Gastrocnemius medialis (tissue), 4 donors: ENCODE measurements around the gene NLRX1. TPM values are rescaled to one million over a fixed set of nuclear protein-coding genes. Genes with fewer than 3 reads are reported as not detected.
A peak's percentile ranks its signal among the peaks of the same experiment; 100 is the strongest.
"Not testable (repeated sequence)": the region's sequence is repeated elsewhere in the genome, so short reads cannot be mapped to it uniquely, and the experiment has no call there.

Experiments used
- ATAC-seq, 2 donors: fragments of 150-250 bp; one replicate each; pipeline ENCODE4 v1.9.1; 2016
- DNase-seq, 2 donors: peaks; one replicate each; pipeline ENCODE4 v3.0.0-alpha.2; 2019
- H3K27ac ChIP-seq, 4 donors: fragments of 200-600 bp; sonication (generic); 1 replicate in 1 of 4; 2 replicates in 3 of 4; pipeline ENCODE4 v1.5.1; 2016 to 2018; ENCODE audit warnings: mild to moderate bottlenecking in 2 of 4, moderate library complexity in 1 of 4
- H3K27me3 ChIP-seq, 3 donors: fragments of 200-600 bp; sonication (generic) in 2 of 3; 1 replicate in 1 of 3; 2 replicates in 2 of 3; pipeline versions ENCODE4 v1.5.1 to v1.6.0; 2016 to 2019; ENCODE audit warnings: mild to moderate bottlenecking in 1 of 3, moderate library complexity in 1 of 3
- H3K36me3 ChIP-seq, 2 donors: fragments of 200-600 bp; sonication (generic) in 1 of 2; one replicate each; pipeline ENCODE4 v1.5.1; 2017 to 2018
- H3K4me1 ChIP-seq, 2 donors: fragments of 200-600 bp; sonication (generic) in 1 of 2; one replicate each; pipeline ENCODE4 v1.5.1; 2016 to 2017; ENCODE audit warnings: mild to moderate bottlenecking in 2 of 2
- H3K4me3 ChIP-seq, 4 donors: fragments of 200-600 bp; sonication (generic) in 3 of 4; 1 replicate in 1 of 4; 2 replicates in 3 of 4; pipeline ENCODE4 v1.5.1; 2016 to 2019; ENCODE audit warnings: mild to moderate bottlenecking in 2 of 4
- H3K9me3 ChIP-seq, 3 donors: fragments of 200-600 bp; sonication (generic) in 2 of 3; 1 replicate in 1 of 3; 2 replicates in 2 of 3; pipeline ENCODE4 v1.5.1; 2016 to 2019
- CTCF ChIP-seq, 5 experiments: fragments of 450-650 bp in 3 of 5; fragments of 200-600 bp in 2 of 5; sonication (generic) in 2 of 5; IDR thresholded peaks in 4 of 5; conservative IDR thresholded peaks in 1 of 5; 1 replicate in 4 of 5; 2 replicates in 1 of 5; pipeline ENCODE4 v1.5.1; 2016 to 2019; ENCODE audit warnings: antibody characterized with exemption in 5 of 5, mild to moderate bottlenecking in 3 of 5, moderate library complexity in 3 of 5
- POLR2A ChIP-seq, 2 donors: fragments of 450-650 bp; IDR thresholded peaks; one replicate each; pipeline ENCODE4 v1.6.1; 2017; ENCODE audit warnings: antibody characterized with exemption in 2 of 2, mild to moderate bottlenecking in 2 of 2, moderate library complexity in 2 of 2
- in situ Hi-C, 4 donors: fragments of 200-750 bp; cut with MboI; loops; one replicate each; pipeline versions ENCODE4 v1.15.0 to v1.8.0; 2017; ENCODE audit warnings: low sequenced_read_pairs in 4 of 4
- intact Hi-C: fragments of 100-400 bp; cut with DNase I; formaldehyde crosslinking; loops from one replicate; pipeline ENCODE4 v1.15.1; 2023; ENCODE audit warnings: low total_unique reads
- total RNA-seq, 4 donors: library from RNA; depleted of rRNA; stranded (reverse); fragments of >200 nt; gene quantifications; one replicate each; pipeline versions ENCODE4 v1.1.0 to v1.2.3, GENCODE V29; 2016

Gene NLRX1
- total RNA-seq, 4 donors from 2014 or later, result 12.2 to 21.3 (median 16.4) TPM

DNA sequence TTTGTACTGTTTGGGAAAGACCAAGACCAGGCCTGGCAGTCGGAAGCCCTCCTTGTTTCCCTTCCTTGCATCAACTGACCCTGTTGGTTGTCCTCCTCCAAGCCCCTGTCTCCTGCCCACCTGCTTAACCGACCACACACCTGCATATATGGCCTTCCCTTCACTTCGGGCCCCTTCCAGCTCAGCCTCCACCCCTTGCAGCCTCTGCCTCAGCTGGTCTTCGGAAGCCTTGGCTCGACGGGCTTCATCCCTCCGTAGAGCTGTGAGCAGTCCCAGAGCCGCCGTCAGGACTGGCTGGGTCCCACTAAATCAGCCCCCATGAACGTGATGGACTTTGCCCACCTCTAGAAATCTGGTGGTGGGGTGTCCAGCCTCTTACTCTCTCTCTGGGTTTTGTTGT, 25.1 kb downstream of the NLRX1 start:
- Histone ChIP-seq H3K9me3 (no peaks in the 10 kb centered on the region), H3K27ac (no peak overlapping the region), H3K4me3 (no peak overlapping the region), H3K27me3 (no peaks in the 10 kb centered on the region), H3K36me3 (no peaks in the 10 kb centered on the region), H3K4me1 (no peaks in the 10 kb centered on the region)
- TF ChIP-seq POLR2A (IDR thresholded peaks at IDR 0.05), result no peak
- TF ChIP-seq CTCF (IDR thresholded peaks at IDR 0.05 in 4 of 5, conservative IDR thresholded peaks at IDR 0.05 in 1 of 5), result no peak
- intact Hi-C loops, result no loop called here
- no peak for DNase-seq
- in situ Hi-C loops, result loop anchor here in 2 of 4 donors (10.0 kb wide), 3 partner anchors 49 to 141 kb away; partner anchors contain the start of genes ABCG4 (in 1 of the 2) and RNF26 (in 1 of the 2)
- ATAC-seq, result no peak

DNA sequence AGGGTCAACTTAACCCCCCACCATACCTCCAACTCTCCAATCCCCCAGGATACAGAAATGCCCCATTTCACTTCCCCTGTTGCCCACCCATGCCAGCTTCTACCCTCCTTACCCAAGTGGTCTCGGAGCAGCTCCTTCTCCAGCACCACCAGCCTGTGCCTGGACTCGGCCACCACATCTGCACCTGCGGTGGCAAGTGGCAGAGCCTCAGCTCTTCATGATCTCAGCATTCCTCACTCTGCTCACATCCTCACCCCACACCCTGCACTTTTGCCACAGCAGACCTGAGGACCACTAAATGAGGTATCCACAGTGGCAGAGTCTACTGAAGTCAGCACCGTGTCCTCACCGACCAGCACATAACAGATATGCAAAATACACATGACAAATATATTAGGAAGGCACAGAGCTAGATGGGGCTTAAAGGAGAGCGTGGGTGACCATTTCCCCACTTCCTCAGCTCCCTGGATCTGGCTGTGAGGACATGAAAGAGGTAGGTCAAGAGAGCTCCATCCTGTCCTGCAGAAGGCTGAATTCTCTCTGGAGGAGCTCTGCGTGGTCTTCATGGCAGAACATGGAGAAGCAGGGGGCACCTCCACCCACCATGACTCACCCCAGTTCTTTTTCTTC, 26.4 kb downstream of the NLRX1 start:
- Histone ChIP-seq H3K4me3 (no peak overlapping the region), H3K27me3 (no peaks in the 10 kb centered on the region), H3K36me3 (no peaks in the 10 kb centered on the region), H3K27ac (no peak overlapping the region), H3K9me3 (no peaks in the 10 kb centered on the region), H3K4me1 (no peaks in the 10 kb centered on the region)
- intact Hi-C loops (loop anchor here (5.0 kb wide), 2 partner anchors 73 to 88 kb away; partner anchors contain the start of genes C2CD2L and HINFP), in situ Hi-C loops (loop anchor here in 2 of 4 donors (10.0 kb wide), 3 partner anchors 50 to 140 kb away; partner anchors contain the start of genes ABCG4 (in 1 of the 2) and RNF26 (in 1 of the 2))
- no peak for DNase-seq
- no peak for TF ChIP-seq POLR2A (IDR thresholded peaks at IDR 0.05)
- TF ChIP-seq CTCF (IDR thresholded peaks at IDR 0.05 in 4 of 5, conservative IDR thresholded peaks at IDR 0.05 in 1 of 5), result no peak
- ATAC-seq, result no peak

- ATAC-seq (no peak), DNase-seq (no peak)
- in situ Hi-C loops, result loop anchor here in 2 of 4 donors (10.0 kb wide), 3 partner anchors 51 to 139 kb away; partner anchors contain the start of genes ABCG4 (in 1 of the 2) and RNF26 (in 1 of the 2)
- intact Hi-C loops, result loop anchor here (5.0 kb wide), 2 partner anchors 73 to 88 kb away; partner anchors contain the start of genes C2CD2L and HINFP
- Histone ChIP-seq H3K27me3 (no peaks in the 10 kb centered on the region), H3K27ac (no peak overlapping the region), H3K4me3 (no peak overlapping the region), H3K36me3 (no peaks in the 10 kb centered on the region), H3K4me1 (no peaks in the 10 kb centered on the region), H3K9me3 (no peaks in the 10 kb centered on the region)
- no peak for TF ChIP-seq POLR2A (IDR thresholded peaks at IDR 0.05)
Observed at GRCh38 chr11:119195680-119196079, 27.2 kb downstream of the NLRX1 start.

DNA sequence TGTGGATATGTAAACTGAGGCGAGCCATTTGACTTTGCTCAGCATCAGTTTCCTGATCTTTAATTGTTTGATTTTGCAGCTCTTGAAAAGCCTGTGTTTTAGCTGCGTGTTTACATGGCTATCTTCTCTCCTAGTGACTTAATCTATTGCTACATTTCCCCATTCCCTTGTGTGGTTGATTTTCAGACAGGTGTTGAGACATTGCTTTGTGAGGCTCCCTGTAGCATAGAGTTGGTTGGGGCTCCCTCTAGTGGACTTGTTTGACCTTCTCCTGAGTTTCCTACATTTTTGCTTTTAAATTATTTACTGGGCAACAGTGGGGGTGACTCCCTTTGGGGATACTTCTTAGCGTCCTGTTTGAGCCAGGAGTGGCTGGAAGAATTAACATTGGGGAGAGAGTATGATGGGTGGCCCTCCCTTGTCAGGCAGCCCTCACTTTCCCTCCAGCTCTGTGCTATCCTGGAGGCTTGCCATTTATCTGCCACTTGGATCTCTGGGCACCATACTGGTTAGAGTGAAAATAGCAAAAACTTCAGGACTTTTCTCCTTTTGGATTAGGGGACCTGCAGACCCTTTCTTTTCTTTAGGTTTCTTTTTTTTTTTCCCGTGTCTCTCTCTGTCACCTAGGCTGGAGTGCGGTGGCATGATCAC, 28.4 kb downstream of the NLRX1 start:
- Histone ChIP-seq H3K27ac (no peak overlapping the region), H3K4me1 (no peaks in the 10 kb centered on the region), H3K9me3 (no peaks in the 10 kb centered on the region), H3K27me3 (no peaks in the 10 kb centered on the region), H3K36me3 (no peaks in the 10 kb centered on the region), H3K4me3 (no peak overlapping the region)
- DNase-seq (peak; percentile 50 to 66), ATAC-seq (peak; percentile 99)
- TF ChIP-seq POLR2A (IDR thresholded peaks at IDR 0.05) (no peak), CTCF (IDR thresholded peaks at IDR 0.05 in 4 of 5, conservative IDR thresholded peaks at IDR 0.05 in 1 of 5) (peak; percentile 75 to 85 (median 80))
- in situ Hi-C loops (loop anchor here in 2 of 4 donors (10.0 kb wide), 3 partner anchors 52 to 138 kb away; partner anchors contain the start of genes ABCG4 (in 1 of the 2) and RNF26 (in 1 of the 2)), intact Hi-C loops (loop anchor here (1.0 to 5.0 kb wide), 5 partner anchors 29 to 102 kb away; partner anchors contain the start of genes C2CD2L, HINFP and NLRX1)

GRCh38 chr11:119198925-119199324, 30.4 kb downstream of the NLRX1 start:
- ATAC-seq (no peak), DNase-seq (no peak)
- H3K4me1 ChIP-seq, result no peaks in the 10 kb centered on the region
- H3K36me3 ChIP-seq, result no peaks in the 10 kb centered on the region
- H3K27ac ChIP-seq, result no peak overlapping the region
- H3K4me3 ChIP-seq, result no peak overlapping the region
- H3K27me3 ChIP-seq, result no peaks in the 10 kb centered on the region
- in situ Hi-C loops (loop anchor here in 2 of 4 donors (10.0 kb wide), 3 partner anchors 54 to 136 kb away; partner anchors contain the start of genes ABCG4 (in 1 of the 2) and RNF26 (in 1 of the 2)), intact Hi-C loops (loop anchor here (5.0 kb wide), 2 partner anchors 77 to 92 kb away; partner anchors contain the start of genes C2CD2L and HINFP)
- no peak for TF ChIP-seq POLR2A (IDR thresholded peaks at IDR 0.05)
- no peaks in the 10 kb centered on the region for H3K9me3 ChIP-seq

DNA sequence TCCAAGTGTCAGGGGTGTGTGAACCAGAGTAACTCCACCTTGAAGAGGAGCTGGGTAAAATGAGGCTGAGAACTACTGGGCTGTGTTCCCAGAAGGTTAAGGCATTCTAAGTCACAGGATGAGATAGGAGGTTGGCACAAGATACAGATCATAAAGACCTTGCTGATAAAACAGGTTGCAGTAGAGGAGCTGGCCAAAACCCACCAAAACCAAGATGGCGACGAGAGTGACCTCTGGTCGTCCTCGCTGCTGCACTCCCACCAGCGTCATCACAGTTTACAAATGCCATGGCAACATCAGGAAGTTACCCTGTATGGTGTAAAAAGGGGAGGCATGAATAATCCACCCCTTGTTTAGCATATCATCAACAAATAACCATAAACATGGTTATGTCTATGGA, 32.7 kb downstream of the NLRX1 start:
- H3K27me3 ChIP-seq, H3K9me3 ChIP-seq, H3K4me1 ChIP-seq, H3K27ac ChIP-seq, H3K36me3 ChIP-seq, DNase-seq, H3K4me3 ChIP-seq, ATAC-seq: not testable (repeated sequence)
- intact Hi-C loops, result loop anchor here (10.0 kb wide), 2 partner anchors 136 to 274 kb away; partner anchors contain the start of gene VPS11
- in situ Hi-C loops, result loop anchor here in 2 of 4 donors (5.0 to 10.0 kb wide), 3 partner anchors 104 to 131 kb away; partner anchors contain the start of gene RNF26 (in 1 of the 2)
